ENCODE results near the gene MYO5C. TPM values are rescaled to one million over a fixed set of nuclear protein-coding genes. Genes with fewer than 3 reads are reported as not detected.

MYO5C gene
- total RNA-seq, 1 experiment from 2014 or later: 28.2 TPM

DNA sequence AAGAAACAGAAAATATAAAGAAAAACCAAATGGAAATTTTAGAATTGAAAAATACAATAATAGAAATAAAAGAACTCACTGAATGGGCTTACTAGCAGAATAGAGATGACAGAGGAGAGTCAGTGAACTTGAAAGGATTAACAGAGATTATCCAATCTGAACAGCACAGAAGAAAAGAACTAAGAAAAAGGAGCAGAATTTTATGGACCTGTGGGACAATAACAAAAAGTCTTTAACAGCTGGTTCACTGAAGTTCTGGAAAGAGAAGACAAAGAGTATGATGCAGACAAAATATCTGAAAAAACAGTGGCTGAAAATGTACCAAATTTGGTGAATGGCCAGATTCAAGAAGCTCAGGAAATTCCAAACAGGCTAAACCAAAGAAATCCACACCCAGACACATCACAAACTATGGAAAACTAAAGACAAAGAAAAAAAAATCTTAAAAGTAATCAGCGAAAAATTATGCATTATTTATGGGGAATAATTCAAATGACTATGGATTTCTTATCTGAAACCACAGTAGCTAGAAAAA, 94.7 kb downstream of the MYO5C start:
- in situ Hi-C loops (cut with HindIII; ENCODE audit: low pct_unique_long_range_greater_than_20kb, low sequenced_read_pairs): no loop called here
- intact Hi-C loops (cut with micrococcal nuclease; ENCODE audit: unreplicated experiment): no loop called here

DNA sequence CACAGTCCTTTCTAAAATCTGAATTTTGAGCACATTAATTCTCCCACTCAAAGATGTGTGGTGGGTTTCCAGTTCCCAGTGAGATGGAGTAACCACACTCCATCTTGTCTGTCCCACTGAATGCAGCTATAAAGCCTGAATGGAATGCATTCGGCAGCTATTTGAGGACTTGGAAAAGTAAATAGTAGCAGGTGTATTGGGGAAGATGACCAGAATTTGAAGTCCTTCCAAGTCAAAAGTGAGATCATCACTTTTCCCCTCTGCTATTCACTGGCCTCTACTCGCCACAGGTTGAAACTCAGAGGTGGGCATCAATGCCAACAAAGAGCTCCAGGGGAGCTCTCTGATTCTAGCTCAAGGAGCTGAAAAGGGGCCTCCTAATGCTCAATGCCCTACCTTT, 96.3 kb downstream of the MYO5C start:
- BruUV-seq (replicated peaks): no TSS peak
- TF ChIP-seq POLR2AphosphoS5 (IDR thresholded peaks at IDR 0.05; ENCODE audit: low read depth, low read length) (no peak), CTCF (IDR thresholded peaks at IDR 0.05) (no peak), SIN3A (IDR thresholded peaks at IDR 0.05; ENCODE audit: borderline replicate concordance, insufficient read depth, low read depth, low read length) (no peak), REST (IDR thresholded peaks at IDR 0.05; ENCODE audit: insufficient read depth in 1 of 2, low read depth in 2 of 2, low read length in 1 of 2) (no peak), TCF7L2 (IDR thresholded peaks at IDR 0.05; ENCODE audit: low read depth, low read length) (no peak)
- intact Hi-C loops (cut with micrococcal nuclease; ENCODE audit: unreplicated experiment): no loop called here
- no peaks in the 10 kb centered on the region for H3K9me3 ChIP-seq (ENCODE audit: control insufficient read depth, insufficient read depth, low read depth, low read length)
- no peaks in the 10 kb centered on the region for H3K4me1 ChIP-seq (ENCODE audit: control insufficient read depth, insufficient read depth, low read length)
- in situ Hi-C loops (cut with HindIII; ENCODE audit: low pct_unique_long_range_greater_than_20kb, low sequenced_read_pairs): no loop called here
- no peaks in the 10 kb centered on the region for H3K27me3 ChIP-seq (ENCODE audit: control insufficient read depth, insufficient read depth, low read length)
- ChIA-PET POLR2A (no interaction called here), CTCF (no interaction called here)
- no peak overlapping the region for H3K27ac ChIP-seq (ENCODE audit: low read length)
- H3K4me3 ChIP-seq (ENCODE audit: low read depth in 2 of 2, low read length in 2 of 2): no peak overlapping the region
- DNase-seq (ENCODE audit: low read depth, low spot score): no peak
- no peak for ATAC-seq
- H3K36me3 ChIP-seq (ENCODE audit: control insufficient read depth, insufficient read depth, low read length): no peaks in the 10 kb centered on the region

More for the DNA sequence above, 94.7 kb downstream of the MYO5C start:
- ChIA-PET CTCF (no interaction called here), POLR2A (no interaction called here)
- no peaks in the 10 kb centered on the region for H3K27me3 ChIP-seq (ENCODE audit: control insufficient read depth, insufficient read depth, low read length)
- H3K9me3 ChIP-seq (ENCODE audit: control insufficient read depth, insufficient read depth, low read depth, low read length): no peaks in the 10 kb centered on the region
- BruUV-seq (replicated peaks): no TSS peak
- ATAC-seq (no peak), DNase-seq (ENCODE audit: low read depth, low spot score) (no peak)
- H3K36me3 ChIP-seq (ENCODE audit: control insufficient read depth, insufficient read depth, low read length): peaks cover 2% of the 10 kb centered on the region; the same call in 1 of the 2 replicates
- H3K4me1 ChIP-seq (ENCODE audit: control insufficient read depth, insufficient read depth, low read length): no peaks in the 10 kb centered on the region
- no peak overlapping the region for H3K27ac ChIP-seq (ENCODE audit: low read length)
- H3K4me3 ChIP-seq (ENCODE audit: low read depth in 2 of 2, low read length in 2 of 2): no peak overlapping the region
- TF ChIP-seq POLR2AphosphoS5 (IDR thresholded peaks at IDR 0.05; ENCODE audit: low read depth, low read length) (no peak), SIN3A (IDR thresholded peaks at IDR 0.05; ENCODE audit: borderline replicate concordance, insufficient read depth, low read depth, low read length) (no peak), TCF7L2 (IDR thresholded peaks at IDR 0.05; ENCODE audit: low read depth, low read length) (no peak), REST (IDR thresholded peaks at IDR 0.05; ENCODE audit: insufficient read depth in 1 of 2, low read depth in 2 of 2, low read length in 1 of 2) (no peak), CTCF (IDR thresholded peaks at IDR 0.05) (no peak)

Measured in Panc1 (cell line).